Posterior cingulate gyrus (tissue), 11 donors: Measurements from ENCODE around the gene ABCD3.
"Not testable (repeated sequence)": the region's sequence is repeated elsewhere in the genome, so short reads cannot be mapped to it uniquely, and the experiment has no call there.

Source experiments
- DNase-seq, 10 donors: peaks; one replicate each; pipeline versions ENCODE4 v3.0.0 to v3.0.0-alpha.2; 2020 to 2021; ENCODE audit warnings: mixed read lengths in 3 of 10
- intact Hi-C: fragments of 100-400 bp; cut with DNase I; formaldehyde crosslinking; loops from one replicate; pipeline ENCODE4 v1.15.1; 2023

Gene ABCD3

DNA sequence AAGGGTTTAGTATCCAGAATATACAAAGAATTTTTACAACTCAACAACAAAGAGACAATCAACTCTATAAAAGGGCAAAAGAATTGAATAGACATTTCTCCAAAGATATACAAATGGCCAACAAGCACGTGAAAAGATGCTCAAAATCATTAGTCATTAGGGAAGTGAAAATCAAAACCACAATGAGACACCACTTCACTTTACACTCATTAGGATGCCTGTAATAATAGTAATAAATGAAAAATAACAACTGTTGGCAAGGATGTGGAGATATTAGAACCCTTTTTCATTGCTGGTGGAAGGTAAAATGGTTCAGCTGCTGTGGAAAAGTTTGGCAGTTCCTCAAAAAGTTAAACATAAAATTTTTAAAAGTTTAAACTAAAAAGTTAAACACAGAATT lies 7.0 kb upstream of the ABCD3 start:
- intact Hi-C loops, result no loop called here
- DNase-seq, result no peak

DNA sequence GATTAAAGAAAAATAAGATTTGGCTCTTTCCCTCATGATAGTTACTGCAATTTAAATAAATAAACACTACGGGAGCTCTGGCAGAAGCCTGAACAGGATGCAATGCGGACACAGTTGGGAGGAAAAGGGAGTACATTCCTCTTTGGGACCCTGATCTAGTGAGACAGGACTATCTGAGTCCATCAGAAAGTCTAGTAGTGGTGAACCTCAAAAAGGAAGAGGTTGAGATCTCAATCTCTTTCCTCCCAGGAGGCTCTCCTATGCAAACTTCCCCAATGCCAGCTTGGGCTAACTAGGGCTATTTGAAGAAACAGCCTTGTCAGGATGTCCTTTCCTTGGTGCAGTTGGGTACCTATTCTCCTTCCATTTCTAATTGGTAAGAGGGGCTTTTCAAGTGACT lies 4.9 kb upstream of the ABCD3 start:
- intact Hi-C loops, result no loop called here
- no peak for DNase-seq

DNA sequence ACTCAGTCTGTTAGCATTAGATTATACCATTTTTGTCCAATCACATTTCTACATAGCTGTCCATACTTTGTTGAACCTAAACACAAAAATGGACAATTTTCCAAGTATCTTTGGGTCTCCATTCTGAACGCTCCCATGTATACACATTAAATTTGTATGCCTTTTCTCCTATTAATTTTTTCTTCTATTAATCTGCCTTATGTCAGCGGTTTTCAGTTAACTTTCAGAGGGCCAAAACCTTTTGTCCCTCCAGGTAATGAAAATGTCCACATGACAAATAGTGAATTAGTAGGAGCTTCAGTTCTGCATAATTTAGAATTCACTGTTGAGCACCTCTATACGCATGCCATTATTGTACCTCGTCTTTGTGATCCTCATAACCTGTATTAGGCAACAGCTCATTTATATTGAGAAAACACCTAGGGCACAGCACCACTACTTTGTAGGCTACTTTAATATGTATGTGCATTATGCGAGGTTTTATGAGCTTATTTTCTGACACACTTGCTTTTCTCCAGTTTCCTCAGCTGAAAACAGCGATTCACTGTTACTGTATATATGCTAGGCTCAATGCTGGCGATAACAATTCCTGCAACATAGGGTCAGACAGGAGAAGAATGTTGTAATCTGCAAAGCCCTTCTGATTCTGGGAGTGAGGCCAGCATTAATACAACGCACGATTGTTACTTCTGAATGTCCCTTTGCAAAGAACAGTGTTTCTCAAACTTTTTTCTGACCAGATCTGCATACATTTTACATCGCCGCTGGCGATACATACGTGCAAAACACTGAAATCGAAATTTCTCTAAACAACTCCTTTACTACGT lies 1.1 kb upstream of the ABCD3 start:
- intact Hi-C loops, result loop anchor here (5.0 kb wide), 1 partner anchor 375 kb away; no protein-coding TSS in a partner anchor
- DNase-seq, result peak in 4 of 10 donors; percentile 9 to 57 (median 44)

DNA sequence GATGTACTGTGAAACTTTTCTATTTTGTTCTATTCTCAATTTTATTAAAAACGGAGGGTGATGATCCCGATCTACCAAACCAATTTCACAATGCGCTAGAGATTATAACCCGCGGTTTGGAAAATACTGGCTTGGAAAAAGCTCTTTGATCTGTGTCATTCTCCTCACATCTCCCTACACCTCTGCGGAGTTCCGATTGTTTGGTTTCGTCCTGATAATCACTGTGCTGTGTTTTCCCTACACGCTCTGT lies 536 bp upstream of the ABCD3 start:
- intact Hi-C loops, result loop anchor here (5.0 kb wide), 1 partner anchor 375 kb away; no protein-coding TSS in a partner anchor
- DNase-seq, result no peak

DNA sequence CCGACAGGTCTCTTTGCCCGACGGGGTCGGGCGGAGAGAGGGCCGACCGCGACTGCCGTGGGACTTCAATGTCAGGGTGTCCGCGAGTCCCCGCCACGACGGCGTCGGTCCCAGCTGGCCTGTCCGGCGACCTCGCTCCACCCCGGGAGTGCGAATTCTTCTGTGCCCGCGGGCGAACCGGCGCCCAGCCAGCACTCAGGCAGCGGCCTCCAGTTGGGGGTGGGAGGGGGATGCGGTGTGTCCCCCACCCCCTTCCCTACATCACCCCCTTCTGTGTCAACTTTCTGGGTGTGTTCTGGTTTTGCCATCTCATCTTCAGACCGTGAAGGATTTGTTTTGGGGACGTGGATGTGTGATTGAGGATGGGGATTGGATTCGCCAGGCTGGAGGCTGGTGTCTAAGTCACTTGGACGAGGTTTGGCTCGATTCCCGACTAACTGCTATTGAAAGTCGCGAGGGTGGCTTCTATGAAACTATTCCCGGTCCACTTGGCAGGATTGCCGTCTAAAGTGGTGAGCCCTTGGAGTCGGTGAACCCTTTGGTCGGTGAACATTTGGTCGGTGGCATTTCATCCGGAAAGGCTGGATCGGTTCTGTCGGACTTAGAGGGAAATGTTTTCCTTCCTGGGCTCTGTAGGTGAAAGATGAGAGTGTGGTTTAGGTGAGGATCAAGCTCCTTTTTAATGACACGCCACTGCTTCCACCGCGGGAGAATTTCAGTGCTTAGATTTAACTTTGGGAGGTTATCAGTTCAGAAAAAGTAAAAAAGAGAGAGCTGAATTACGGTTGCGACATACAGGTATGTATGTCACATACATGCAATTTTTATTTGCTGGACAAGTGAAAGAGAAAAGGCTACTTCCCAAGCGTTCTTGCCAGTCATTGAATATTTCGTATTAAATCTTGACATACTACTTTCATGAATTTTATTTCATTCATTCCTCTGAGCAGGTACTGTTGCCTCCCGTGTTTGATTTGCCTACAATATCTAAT lies 771 bp downstream of the ABCD3 start:
- intact Hi-C loops, result loop anchor here (5.0 kb wide), 1 partner anchor 373 kb away; no protein-coding TSS in a partner anchor
- peak in 7 of 10 donors; percentile 12 to 82 (median 27) for DNase-seq

DNA sequence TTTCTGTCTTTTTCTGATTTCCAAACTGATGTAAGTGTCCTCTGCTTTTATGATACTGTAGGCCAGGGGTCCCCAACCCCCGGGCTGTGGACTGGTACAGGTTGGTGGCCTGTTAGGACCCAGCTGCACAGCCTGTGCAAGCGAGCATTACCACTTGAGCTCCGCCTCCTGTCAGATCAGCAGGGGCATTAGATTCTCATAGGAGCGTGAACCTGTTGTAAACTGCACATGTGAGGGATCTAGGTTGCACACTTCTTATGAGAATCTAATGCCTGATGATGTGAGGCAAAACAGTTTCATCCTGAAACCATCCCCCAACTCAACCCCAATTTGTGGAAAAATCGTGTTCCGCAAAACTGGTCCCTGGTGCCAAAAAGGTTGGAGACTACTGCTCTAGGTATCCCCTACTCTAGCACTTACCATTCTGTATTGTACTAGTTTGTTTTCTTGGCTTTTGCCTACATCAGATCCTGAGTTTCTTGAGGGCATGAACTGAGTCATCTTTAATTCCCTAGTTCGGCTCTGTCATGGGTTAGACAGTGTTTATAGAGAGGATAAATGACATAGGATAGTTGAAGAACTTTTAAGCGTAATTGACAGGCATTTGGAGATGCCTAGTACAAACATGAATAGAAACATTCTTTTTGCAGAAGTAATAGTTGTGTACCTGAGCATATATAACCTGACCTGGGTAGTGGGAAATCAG lies 4.1 kb downstream of the ABCD3 start:
- intact Hi-C loops, result no loop called here
- no peak for DNase-seq

DNA sequence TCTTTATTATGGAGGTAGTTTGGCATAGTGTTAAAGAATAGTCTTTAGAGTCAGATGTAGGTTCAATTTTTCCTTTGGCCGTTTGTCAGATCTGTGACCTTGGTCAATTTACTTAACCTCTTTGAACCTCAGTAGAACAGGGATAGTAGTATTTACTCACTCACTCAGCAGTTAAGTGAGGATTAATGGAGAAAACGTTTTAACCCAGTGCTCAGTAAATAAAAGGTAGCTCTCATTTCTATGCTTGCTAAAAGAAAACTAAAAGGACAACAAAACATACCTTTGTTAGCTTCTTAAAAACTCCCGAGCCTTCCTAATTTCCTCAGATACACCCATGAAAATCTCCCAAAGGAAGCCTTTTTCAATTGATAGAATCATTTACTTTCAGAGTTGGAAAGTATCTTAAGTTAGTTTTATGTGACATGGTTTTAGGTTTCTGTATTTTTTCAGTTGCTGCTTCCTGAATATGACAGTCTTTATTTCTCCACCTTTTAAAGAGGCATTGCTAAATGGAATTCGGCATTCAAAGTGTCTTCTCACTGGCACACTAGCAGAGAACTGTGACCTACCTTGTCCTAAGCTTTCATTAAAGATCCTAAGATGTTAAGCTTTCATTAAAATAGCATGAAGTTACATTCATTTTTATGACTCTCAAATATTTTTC lies 7.8 kb downstream of the ABCD3 start:
- no peak for DNase-seq
- intact Hi-C loops, result no loop called here

DNA sequence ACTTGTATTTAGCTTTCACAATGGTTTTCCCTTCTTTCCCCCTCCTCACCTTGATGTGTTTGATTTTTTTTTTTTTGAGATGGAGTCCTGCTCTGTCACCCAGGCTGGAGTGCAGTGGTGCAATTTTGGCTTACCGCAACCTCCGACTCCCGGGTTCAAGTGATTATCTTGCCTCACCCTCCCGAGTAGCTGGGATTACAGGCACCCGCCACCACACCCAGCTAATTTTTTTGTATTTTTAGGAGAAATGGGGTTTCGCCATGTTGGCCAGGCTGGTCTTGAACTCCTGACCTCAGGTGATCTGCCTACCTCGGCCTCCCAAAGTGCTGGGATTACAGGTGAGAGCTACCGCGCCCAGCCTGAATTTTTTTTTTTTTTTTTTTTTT lies 8.3 kb downstream of the ABCD3 start:
- DNase-seq, intact Hi-C loops: not testable (repeated sequence)

DNA sequence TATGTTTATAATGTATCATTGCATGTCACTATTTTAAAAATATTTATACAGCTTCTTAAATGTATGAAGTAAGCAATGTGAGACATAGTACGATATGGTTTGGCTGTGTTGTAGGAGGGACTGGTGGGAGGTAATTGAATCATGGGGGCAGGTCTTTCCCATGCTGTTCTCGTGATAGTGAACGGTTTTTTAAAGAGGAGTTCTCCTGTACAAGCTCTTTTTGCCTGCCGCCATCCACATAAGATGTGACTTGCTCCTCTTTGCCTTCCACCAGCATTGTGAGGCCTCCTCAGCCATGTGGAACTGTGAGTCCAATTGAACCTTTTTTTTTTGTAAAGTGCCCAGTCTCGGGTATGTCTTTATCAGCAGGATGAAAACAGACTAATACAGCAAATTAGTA lies 10.3 kb downstream of the ABCD3 start:
- intact Hi-C loops, result no loop called here
- DNase-seq, result no peak

DNA sequence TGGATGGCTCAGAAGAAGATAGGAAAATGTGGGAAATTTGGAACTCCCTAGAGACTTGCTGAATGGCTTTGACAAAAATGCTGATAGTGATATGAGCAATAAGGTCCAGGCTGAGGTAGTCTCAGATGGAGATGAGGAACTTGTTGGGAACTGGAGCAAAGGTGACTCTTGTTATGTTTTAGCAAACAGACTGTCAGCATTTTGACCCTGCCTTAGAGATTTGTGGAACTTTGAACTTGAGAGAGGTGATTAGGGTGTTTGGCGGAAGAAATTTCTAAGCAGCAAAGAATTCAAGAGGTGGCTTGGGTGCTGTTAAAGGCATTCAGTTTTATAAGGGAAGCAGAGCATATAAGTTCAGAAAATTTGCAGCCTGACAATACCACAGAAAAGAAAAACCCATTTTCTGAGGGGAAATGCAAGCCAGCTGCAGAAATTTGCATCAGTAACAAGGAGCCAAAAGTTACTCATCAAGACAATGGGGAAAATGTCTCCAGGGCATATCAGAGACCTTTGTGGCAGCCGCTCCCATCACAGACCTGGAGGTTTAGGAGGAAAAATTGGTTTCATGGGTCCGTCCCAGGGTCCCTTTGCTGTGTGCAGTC lies 10.8 kb downstream of the ABCD3 start:
- DNase-seq, intact Hi-C loops: not testable (repeated sequence)

DNA sequence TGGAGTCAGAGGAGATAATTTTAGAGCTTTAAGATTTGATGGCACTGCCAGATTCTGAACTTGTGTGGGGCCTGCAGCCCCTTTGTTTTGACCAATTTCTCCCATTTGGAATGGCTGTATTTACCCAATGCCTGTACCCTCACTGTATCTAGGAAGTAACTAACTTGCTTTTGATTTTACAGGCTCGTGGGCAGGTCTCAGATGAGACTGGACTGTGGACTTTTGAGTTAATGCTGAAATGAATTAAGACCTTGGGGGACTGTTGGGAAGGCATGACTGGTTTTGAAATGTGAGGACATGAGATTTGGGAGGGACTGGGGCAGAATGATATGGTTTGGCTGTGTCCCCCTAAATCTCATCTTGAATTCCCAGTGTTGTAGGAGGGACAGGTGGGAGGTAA lies 11.9 kb downstream of the ABCD3 start:
- intact Hi-C loops, result not testable (repeated sequence)

DNA sequence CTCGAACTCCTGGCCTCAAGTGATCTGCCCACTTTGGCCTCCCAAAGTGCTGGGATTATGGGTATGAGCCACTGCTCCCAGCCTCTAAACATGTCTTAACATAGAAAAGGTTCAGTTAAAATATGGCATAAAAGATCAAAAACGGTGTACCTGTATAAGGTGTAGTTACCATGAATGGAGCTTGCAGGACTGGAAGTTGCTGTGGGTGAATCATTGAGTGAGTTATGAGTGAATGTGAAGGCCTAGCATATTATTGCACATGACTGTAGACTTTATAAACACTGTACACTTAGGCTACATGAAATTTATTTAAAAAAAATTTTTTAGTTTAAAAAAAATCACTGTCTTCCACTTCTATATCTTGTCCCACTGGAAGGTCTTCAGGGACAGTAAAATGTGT lies 15.7 kb downstream of the ABCD3 start:
- intact Hi-C loops, result no loop called here
- no peak for DNase-seq

More for the DNA sequence above, 11.9 kb downstream of the ABCD3 start:
- not testable (repeated sequence) for DNase-seq

DNA sequence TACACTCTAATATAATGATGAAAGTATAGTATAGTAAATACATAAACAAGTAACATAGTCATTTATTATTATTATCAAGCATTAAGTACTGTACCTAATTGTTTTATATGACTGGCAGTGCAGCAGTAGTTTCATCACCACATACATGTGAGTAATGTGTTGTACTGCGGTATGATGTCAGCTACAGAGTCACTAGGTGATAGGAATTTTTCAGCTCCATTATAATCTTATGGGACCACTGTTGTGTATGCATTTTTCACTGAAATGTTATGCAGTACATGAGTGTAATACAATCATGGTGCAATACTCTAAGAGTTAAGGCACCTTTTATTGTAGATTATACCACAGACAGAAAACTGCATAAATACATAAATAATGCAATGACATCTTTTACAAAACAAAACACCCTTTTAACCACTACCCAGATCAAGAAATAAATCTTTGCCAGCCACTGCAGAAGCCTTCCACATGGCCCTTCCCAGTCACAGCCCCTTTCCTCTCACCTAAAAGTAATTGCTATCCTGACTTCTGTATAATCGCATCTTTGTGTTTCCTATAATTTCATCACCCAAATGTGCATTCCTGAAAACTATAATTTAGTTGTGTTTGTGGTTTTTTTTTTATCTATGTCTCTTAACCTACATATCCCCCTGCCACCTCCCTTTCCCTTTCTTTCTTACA lies 16.3 kb downstream of the ABCD3 start:
- DNase-seq, result no peak
- intact Hi-C loops, result no loop called here

DNA sequence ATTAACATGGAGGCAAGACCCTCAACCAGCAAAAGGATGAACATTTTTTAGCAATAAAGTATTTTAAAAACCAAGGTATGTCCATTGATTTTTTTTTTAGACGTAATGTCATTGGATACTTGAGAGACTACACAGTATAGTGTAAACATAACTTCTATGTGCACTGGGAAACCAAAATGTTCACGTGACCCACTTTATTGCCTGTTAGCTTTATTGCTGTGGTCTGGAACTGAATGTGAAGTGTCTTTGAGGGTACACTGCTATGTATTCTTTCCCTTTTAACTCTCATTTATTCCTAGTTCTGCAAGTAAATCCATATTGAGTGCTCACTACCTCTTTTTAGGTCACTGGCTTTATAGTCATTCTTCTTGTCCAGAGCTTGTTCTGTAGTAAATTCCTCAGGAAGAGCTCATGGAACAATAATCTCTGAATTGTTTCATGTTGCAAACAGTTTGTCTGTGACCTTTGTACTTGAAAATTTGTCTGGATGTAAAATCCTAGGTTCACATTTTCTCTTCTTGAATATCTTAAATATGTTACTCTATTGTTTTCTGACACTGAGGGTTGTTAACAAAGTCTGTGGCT lies 20.6 kb downstream of the ABCD3 start:
- intact Hi-C loops, result no loop called here
- DNase-seq, result no peak

DNA sequence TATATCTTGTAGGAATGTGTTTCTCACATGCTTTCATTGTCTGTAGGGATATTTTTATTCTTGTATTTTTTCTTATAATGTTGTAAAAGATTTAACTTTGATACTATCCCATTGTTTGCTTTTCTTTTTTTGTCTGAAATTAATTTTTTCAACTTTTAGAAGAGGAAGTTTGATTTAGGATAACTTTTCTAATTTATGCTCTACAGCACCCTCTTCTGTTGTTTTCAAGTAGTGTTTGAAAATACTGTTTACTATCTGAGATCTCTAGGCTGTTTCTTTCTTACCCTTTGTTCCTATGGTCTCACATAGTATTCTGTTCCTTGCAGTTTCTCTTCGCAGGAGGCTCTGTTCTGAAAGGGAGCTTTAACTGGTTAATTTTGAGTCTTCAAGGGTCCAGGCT lies 21.9 kb downstream of the ABCD3 start:
- no peak for DNase-seq
- intact Hi-C loops, result no loop called here

DNA sequence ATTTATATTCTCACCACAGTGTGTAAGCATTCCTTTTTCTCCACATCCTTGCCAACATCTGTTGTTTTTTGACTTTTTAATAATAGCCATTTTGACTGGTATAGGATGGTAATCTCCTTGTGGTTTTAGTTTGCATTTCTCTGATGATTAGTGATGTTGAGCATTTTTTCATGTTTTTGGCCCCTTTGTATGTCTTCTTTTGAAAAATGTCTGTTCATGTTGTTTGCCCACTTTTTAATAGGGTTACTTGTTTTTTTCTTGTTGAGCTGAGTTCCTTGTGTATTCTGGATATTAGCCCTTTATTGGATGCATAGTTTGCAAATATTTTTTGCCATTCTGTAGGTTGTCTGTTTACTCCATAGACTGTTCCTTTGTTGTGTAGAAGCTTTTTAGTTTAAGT lies 24.9 kb downstream of the ABCD3 start:
- DNase-seq, intact Hi-C loops: not testable (repeated sequence)

DNA sequence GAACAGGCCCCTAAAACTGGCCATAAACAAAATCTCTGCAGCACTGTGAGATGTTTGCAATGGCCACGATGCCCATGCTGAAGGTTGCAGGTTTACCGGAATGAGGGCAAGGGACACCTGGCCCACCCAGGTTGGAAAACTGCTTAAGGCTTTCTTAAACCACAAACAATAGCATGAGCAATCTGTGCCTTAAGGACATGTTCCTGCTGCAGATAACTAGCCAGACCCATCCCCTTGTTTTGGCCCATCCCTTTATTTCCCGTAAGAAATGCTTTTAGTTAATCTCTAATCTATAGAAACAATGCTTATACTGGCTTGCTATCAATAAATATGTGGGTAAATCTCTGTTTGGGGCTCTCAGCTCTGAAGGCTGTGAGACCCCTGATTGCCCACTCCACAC lies 26.6 kb downstream of the ABCD3 start:
- intact Hi-C loops, DNase-seq: not testable (repeated sequence)

DNA sequence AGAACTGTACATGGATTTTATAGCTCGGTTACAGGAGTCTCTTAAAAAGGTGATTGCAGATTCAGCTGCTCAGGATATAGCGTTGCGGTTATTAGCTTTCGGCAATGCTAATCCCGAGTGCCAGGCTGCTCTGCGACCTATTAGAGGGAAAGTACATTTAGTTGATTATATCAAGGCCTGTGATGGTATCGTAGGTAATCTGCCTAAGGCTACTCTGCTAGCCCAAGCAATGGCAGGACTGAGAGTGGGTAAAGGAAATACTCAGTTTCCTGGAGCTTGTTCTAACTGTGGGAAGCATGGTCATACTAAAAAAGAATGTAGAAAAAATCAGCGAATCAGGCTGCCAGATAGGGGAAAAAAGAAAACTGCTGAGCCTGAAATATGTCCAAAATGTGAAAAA lies 27.5 kb downstream of the ABCD3 start:
- DNase-seq, intact Hi-C loops: not testable (repeated sequence)

DNA sequence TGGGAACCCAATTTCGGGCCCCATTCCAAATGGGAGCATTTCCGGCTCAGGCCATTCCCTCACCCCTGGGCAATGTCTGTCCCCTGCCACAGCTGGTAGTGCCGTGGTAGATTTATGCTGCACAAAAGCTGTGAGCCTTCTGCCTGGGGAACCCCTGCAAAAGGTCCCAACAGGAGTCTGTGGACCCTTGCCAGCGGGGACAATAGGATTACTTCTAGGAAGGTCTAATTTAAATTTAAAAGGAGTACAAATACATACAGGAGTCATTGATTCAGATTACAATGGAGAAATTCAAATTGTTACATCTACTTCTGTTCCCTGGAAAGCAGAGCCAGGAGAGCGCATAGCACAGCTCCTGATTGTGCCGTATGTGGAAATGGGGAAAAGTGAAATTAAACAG lies 28.0 kb downstream of the ABCD3 start:
- intact Hi-C loops, DNase-seq: not testable (repeated sequence)
